NOMO-1 treated with DMSO at 0.1 percent for 48 hours (cell line): ENCODE results near the gene CLDN14.
"Not testable (repeated sequence)": the region's sequence is repeated elsewhere in the genome, so short reads cannot be mapped to it uniquely, and the experiment has no call there.

Experiments used
- DNase-seq: peaks from one replicate; lab custom pipeline; 2025; ENCODE audit not compliant: unreplicated experiment; lab: John Stamatoyannopoulos, UW

Gene CLDN14

GRCh38 chr21:36502365-36502764, 22.4 kb upstream of the CLDN14 start:
- no peak for DNase-seq

GRCh38 chr21:36501589-36501892, 21.6 kb upstream of the CLDN14 start:
- DNase-seq = no peak

- DNase-seq = no peak
Observed at GRCh38 chr21:36499578-36500471, 19.9 kb upstream of the CLDN14 start.

- no peak for DNase-seq
Observed at GRCh38 chr21:36494557-36494956, 14.6 kb upstream of the CLDN14 start.

- DNase-seq = no peak
Observed at GRCh38 chr21:36491209-36491910, 11.4 kb upstream of the CLDN14 start.

- DNase-seq = no peak
Observed at GRCh38 chr21:36489776-36490165, 9.8 kb upstream of the CLDN14 start.

GRCh38 chr21:36489103-36489775, 9.3 kb upstream of the CLDN14 start:
- DNase-seq = no peak

GRCh38 chr21:36487641-36488307, 7.9 kb upstream of the CLDN14 start:
- peak; percentile 52 for DNase-seq

GRCh38 chr21:36486246-36486645, 6.3 kb upstream of the CLDN14 start:
- no peak for DNase-seq

GRCh38 chr21:36485476-36485875, 5.6 kb upstream of the CLDN14 start:
- DNase-seq = no peak

- DNase-seq = no peak
Observed at GRCh38 chr21:36483095-36483494, 3.2 kb upstream of the CLDN14 start.

- no peak for DNase-seq
Observed at GRCh38 chr21:36482673-36483072, 2.8 kb upstream of the CLDN14 start.

GRCh38 chr21:36482181-36482580, 2.3 kb upstream of the CLDN14 start:
- no peak for DNase-seq

GRCh38 chr21:36481639-36482038, 1.7 kb upstream of the CLDN14 start:
- DNase-seq = no peak

- DNase-seq = no peak
Observed at GRCh38 chr21:36480618-36481017, 696 bp upstream of the CLDN14 start.

- DNase-seq = no peak
Observed at GRCh38 chr21:36478941-36479340, 981 bp downstream of the CLDN14 start.

- DNase-seq = no peak
Observed at GRCh38 chr21:36478207-36478701, 1.7 kb downstream of the CLDN14 start.

- DNase-seq = no peak
Observed at GRCh38 chr21:36477559-36477958, 2.4 kb downstream of the CLDN14 start.

- no peak for DNase-seq
Observed at GRCh38 chr21:36477001-36477400, 2.9 kb downstream of the CLDN14 start.

- DNase-seq = not testable (repeated sequence)
Observed at GRCh38 chr21:36476541-36476940, 3.4 kb downstream of the CLDN14 start.

GRCh38 chr21:36474591-36474990, 5.3 kb downstream of the CLDN14 start:
- DNase-seq = no peak
